ENCODE measurements around the gene MAPK4.
"Not testable (repeated sequence)": the region's sequence is repeated elsewhere in the genome, so short reads cannot be mapped to it uniquely, and the experiment has no call there.

MAPK4 gene

GRCh38 chr18:50754297-50754696, 194.4 kb downstream of the MAPK4 start:
- DNase-seq (ENCODE audit: low spot score) = no peak

- no peak for DNase-seq (ENCODE audit: low spot score)
Measured at GRCh38 chr18:50757358-50757757, 197.5 kb downstream of the MAPK4 start.

GRCh38 chr18:50769463-50769862, 209.6 kb downstream of the MAPK4 start:
- DNase-seq (ENCODE audit: low spot score) = no peak

DNA sequence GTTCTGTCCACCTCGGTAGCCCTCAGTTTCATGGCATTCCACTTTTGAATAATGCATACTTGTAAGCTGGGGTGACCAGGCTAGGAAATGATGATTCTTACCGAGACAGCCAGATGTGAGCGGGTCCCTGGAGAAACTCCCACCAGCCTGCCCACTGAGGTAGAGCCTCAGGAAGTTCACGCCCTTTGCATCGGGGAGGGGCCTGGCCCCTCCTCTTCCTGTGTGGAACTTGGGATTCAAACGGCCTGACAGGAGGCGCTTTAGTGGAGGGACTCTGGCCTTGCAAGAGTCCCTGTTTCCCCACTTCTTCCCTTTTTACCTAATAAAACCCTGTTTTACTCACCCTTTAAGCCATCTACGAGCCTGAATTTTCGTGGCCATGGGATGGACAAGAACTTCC, 215.3 kb downstream of the MAPK4 start:
- no peak for DNase-seq (ENCODE audit: low spot score)

DNA sequence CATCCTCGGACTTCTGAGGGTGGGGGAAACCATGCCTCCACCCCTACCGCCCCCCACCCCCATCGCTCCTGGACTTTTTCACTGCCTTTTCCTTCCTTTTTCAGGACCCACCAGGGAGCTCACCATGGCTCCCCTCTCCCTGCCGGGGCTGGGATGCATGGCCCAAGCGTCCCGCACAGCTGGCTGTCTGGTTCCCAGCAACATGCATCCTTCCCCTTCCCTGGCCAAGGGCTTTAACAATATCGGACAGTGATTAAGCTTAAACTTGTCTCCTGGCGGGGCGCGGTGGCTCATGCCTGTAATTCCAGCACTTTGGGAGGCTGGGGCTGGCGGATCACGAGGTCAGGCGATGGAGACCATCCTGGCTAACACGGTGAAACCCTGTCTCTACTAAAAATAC, 215.8 kb downstream of the MAPK4 start:
- no peak for DNase-seq (ENCODE audit: low spot score)

- no peak for DNase-seq (ENCODE audit: low spot score)
Measured at GRCh38 chr18:50776383-50776782, 216.5 kb downstream of the MAPK4 start.

- DNase-seq (ENCODE audit: low spot score) = not testable (repeated sequence)
Measured at GRCh38 chr18:50779021-50779420, 219.1 kb downstream of the MAPK4 start.
